GM23338 (cell line): ENCODE data around the gene SELENOH.

Experiments used
- EZH2 ChIP-seq: fragments of 200-600 bp; sonication (generic); IDR thresholded peaks from one replicate; pipeline ENCODE4 v1.8.0; 2017; ENCODE audit warnings: antibody characterized with exemption, mild to moderate bottlenecking, low read depth; ENCODE audit not compliant: unreplicated experiment
- POLR2AphosphoS5 ChIP-seq: IDR thresholded peaks from 2 replicates; pipeline ENCODE4 v1.6.1; 2016; ENCODE audit warnings: antibody characterized with exemption, low read depth
- TF ChIP-seq, protein P1 (sequence below), 2 experiments: fragments of 200-600 bp in 1 of 2; sonication (generic) in 1 of 2; conservative IDR thresholded peaks; 2 replicates each; pipeline versions ENCODE4 v1.5.1 to v1.6.1; 2016 to 2017; ENCODE audit warnings: antibody characterized with exemption in 2 of 2, low read depth in 2 of 2, mild to moderate bottlenecking in 2 of 2, moderate library complexity in 1 of 2
- TF ChIP-seq, protein P2 (sequence below): fragments of 250-450 bp; sonication (Bioruptor Pico); IDR thresholded peaks from 2 replicates; pipeline ENCODE4 v1.5.0; 2020; ENCODE audit warnings: mild to moderate bottlenecking, moderate library complexity

DNA sequence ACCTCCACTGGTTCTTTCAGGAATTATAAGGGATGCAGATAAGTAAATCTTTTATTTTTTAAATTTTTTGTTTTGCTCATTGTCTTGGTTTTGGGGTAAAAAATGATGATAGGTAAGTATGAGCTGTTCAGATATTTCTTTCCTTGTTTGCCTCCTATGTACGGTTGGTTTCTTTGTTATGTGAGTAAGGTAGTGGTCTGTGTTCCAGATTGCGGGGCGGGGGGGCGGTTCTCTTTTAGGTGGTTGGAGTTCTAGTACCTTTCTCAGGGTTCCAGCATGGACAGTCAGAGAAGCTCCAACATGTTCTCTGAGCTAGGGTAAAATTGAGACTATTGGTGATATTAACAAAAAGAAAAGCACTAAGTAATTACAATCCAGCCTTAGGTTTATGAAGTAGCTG lies 22.7 kb downstream of the SELENOH start:
- TF ChIP-seq, protein P1, sequence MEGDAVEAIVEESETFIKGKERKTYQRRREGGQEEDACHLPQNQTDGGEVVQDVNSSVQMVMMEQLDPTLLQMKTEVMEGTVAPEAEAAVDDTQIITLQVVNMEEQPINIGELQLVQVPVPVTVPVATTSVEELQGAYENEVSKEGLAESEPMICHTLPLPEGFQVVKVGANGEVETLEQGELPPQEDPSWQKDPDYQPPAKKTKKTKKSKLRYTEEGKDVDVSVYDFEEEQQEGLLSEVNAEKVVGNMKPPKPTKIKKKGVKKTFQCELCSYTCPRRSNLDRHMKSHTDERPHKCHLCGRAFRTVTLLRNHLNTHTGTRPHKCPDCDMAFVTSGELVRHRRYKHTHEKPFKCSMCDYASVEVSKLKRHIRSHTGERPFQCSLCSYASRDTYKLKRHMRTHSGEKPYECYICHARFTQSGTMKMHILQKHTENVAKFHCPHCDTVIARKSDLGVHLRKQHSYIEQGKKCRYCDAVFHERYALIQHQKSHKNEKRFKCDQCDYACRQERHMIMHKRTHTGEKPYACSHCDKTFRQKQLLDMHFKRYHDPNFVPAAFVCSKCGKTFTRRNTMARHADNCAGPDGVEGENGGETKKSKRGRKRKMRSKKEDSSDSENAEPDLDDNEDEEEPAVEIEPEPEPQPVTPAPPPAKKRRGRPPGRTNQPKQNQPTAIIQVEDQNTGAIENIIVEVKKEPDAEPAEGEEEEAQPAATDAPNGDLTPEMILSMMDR (conservative IDR thresholded peaks at IDR 0.05; ENCODE audit: low read depth in 2 of 2): no peak
- TF ChIP-seq EZH2: no peak
- no peak for TF ChIP-seq POLR2AphosphoS5
- TF ChIP-seq, protein P2, sequence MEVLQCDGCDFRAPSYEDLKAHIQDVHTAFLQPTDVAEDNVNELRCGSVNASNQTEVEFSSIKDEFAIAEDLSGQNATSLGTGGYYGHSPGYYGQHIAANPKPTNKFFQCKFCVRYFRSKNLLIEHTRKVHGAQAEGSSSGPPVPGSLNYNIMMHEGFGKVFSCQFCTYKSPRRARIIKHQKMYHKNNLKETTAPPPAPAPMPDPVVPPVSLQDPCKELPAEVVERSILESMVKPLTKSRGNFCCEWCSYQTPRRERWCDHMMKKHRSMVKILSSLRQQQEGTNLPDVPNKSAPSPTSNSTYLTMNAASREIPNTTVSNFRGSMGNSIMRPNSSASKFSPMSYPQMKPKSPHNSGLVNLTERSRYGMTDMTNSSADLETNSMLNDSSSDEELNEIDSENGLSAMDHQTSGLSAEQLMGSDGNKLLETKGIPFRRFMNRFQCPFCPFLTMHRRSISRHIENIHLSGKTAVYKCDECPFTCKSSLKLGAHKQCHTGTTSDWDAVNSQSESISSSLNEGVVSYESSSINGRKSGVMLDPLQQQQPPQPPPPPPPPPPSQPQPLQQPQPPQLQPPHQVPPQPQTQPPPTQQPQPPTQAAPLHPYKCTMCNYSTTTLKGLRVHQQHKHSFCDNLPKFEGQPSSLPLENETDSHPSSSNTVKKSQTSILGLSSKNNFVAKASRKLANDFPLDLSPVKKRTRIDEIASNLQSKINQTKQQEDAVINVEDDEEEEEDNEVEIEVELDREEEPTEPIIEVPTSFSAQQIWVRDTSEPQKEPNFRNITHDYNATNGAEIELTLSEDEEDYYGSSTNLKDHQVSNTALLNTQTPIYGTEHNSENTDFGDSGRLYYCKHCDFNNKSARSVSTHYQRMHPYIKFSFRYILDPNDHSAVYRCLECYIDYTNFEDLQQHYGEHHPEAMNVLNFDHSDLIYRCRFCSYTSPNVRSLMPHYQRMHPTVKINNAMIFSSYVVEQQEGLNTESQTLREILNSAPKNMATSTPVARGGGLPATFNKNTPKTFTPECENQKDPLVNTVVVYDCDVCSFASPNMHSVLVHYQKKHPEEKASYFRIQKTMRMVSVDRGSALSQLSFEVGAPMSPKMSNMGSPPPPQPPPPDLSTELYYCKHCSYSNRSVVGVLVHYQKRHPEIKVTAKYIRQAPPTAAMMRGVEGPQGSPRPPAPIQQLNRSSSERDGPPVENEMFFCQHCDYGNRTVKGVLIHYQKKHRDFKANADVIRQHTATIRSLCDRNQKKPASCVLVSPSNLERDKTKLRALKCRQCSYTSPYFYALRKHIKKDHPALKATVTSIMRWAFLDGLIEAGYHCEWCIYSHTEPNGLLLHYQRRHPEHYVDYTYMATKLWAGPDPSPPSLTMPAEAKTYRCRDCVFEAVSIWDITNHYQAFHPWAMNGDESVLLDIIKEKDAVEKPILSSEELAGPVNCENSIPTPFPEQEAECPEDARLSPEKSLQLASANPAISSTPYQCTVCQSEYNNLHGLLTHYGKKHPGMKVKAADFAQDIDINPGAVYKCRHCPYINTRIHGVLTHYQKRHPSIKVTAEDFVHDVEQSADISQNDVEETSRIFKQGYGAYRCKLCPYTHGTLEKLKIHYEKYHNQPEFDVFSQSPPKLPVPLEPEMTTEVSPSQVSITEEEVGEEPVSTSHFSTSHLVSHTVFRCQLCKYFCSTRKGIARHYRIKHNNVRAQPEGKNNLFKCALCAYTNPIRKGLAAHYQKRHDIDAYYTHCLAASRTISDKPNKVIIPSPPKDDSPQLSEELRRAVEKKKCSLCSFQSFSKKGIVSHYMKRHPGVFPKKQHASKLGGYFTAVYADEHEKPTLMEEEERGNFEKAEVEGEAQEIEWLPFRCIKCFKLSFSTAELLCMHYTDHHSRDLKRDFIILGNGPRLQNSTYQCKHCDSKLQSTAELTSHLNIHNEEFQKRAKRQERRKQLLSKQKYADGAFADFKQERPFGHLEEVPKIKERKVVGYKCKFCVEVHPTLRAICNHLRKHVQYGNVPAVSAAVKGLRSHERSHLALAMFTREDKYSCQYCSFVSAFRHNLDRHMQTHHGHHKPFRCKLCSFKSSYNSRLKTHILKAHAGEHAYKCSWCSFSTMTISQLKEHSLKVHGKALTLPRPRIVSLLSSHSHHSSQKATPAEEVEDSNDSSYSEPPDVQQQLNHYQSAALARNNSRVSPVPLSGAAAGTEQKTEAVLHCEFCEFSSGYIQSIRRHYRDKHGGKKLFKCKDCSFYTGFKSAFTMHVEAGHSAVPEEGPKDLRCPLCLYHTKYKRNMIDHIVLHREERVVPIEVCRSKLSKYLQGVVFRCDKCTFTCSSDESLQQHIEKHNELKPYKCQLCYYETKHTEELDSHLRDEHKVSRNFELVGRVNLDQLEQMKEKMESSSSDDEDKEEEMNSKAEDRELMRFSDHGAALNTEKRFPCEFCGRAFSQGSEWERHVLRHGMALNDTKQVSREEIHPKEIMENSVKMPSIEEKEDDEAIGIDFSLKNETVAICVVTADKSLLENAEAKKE: no peak
